Tibial nerve (tissue), 3 donors: ENCODE data around the gene ZBTB7C.

ENCODE experiments used
- POLR2A ChIP-seq, 2 donors: fragments of 450-650 bp; IDR thresholded peaks; one replicate each; pipeline ENCODE4 v1.6.1; 2017; ENCODE audit warnings: antibody characterized with exemption in 2 of 2, mild to moderate bottlenecking in 2 of 2, moderate library complexity in 2 of 2
- TF ChIP-seq, protein P1 (sequence below), 5 experiments: fragments of 200-600 bp in 3 of 5; fragments of 450-650 bp in 2 of 5; sonication (generic) in 3 of 5; IDR thresholded peaks; one replicate each; pipeline ENCODE4 v1.5.1; 2016 to 2019; ENCODE audit warnings: antibody characterized with exemption in 5 of 5, mild to moderate bottlenecking in 3 of 5, moderate library complexity in 2 of 5

GRCh38 chr18:48035556-48035860 lies 373.7 kb downstream of the ZBTB7C start:
- TF ChIP-seq, protein P1, sequence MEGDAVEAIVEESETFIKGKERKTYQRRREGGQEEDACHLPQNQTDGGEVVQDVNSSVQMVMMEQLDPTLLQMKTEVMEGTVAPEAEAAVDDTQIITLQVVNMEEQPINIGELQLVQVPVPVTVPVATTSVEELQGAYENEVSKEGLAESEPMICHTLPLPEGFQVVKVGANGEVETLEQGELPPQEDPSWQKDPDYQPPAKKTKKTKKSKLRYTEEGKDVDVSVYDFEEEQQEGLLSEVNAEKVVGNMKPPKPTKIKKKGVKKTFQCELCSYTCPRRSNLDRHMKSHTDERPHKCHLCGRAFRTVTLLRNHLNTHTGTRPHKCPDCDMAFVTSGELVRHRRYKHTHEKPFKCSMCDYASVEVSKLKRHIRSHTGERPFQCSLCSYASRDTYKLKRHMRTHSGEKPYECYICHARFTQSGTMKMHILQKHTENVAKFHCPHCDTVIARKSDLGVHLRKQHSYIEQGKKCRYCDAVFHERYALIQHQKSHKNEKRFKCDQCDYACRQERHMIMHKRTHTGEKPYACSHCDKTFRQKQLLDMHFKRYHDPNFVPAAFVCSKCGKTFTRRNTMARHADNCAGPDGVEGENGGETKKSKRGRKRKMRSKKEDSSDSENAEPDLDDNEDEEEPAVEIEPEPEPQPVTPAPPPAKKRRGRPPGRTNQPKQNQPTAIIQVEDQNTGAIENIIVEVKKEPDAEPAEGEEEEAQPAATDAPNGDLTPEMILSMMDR (IDR thresholded peaks at IDR 0.05) = no peak
- TF ChIP-seq POLR2A (IDR thresholded peaks at IDR 0.05) = no peak
